ENCODE results near the gene GPRC5B.

Gene GPRC5B

DNA sequence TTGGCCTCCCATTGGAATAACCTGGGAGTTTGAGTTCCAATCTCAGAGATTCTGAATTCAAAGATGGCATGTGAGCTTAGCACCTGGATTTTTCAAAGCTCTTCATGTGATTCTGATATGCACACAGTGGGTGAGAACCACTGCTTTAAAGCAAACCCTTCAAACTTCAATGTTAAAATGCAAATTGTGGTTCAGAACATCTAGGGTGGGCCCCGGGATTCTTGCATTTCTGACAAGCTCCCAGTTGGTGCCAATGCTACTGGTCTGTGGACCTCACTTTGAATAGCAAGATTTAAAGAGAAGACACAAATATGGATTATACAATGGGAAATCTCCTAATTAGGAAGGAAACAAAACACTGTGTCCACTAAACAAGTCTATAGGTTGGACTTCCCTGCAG, 43.8 kb upstream of the GPRC5B start:
- Histone ChIP-seq H3K9ac (ENCODE audit: low read depth, low read length, poor library complexity, severe bottlenecking) (no peak overlapping the region), H3F3A (ENCODE audit: low read depth) (no peaks in the 10 kb centered on the region), H3K4me3 (ENCODE audit: low read length, poor library complexity, severe bottlenecking) (no peak overlapping the region), H3K27me3 (ENCODE audit: insufficient read depth, low read length, poor library complexity, severe bottlenecking) (no peaks in the 10 kb centered on the region), H3K9me2 (replicated peaks; ENCODE audit: low read depth, low read length) (no peaks in the 10 kb centered on the region), H4K20me1 (ENCODE audit: insufficient read depth, low read length, poor library complexity, severe bottlenecking) (no peaks in the 10 kb centered on the region), H2AFZ (ENCODE audit: low read length) (no peak overlapping the region), H3K79me2 (ENCODE audit: insufficient read depth, low read length) (no peaks in the 10 kb centered on the region), H3K4me2 (ENCODE audit: low read depth, low read length, poor library complexity, severe bottlenecking) (no peak overlapping the region), H3K36me3 (ENCODE audit: insufficient read depth, low read length) (no peaks in the 10 kb centered on the region), H3K9me3 (ENCODE audit: insufficient read depth, low read depth, low read length) (no peaks in the 10 kb centered on the region), H3K4me1 (ENCODE audit: insufficient read depth, low read length, poor library complexity, severe bottlenecking) (no peaks in the 10 kb centered on the region)
- TF ChIP-seq, protein P1, sequence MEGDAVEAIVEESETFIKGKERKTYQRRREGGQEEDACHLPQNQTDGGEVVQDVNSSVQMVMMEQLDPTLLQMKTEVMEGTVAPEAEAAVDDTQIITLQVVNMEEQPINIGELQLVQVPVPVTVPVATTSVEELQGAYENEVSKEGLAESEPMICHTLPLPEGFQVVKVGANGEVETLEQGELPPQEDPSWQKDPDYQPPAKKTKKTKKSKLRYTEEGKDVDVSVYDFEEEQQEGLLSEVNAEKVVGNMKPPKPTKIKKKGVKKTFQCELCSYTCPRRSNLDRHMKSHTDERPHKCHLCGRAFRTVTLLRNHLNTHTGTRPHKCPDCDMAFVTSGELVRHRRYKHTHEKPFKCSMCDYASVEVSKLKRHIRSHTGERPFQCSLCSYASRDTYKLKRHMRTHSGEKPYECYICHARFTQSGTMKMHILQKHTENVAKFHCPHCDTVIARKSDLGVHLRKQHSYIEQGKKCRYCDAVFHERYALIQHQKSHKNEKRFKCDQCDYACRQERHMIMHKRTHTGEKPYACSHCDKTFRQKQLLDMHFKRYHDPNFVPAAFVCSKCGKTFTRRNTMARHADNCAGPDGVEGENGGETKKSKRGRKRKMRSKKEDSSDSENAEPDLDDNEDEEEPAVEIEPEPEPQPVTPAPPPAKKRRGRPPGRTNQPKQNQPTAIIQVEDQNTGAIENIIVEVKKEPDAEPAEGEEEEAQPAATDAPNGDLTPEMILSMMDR (conservative IDR thresholded peaks at IDR 0.05; ENCODE audit: low read length): no peak
- no peak for TF ChIP-seq EZH2phosphoT487 (IDR thresholded peaks at IDR 0.05; ENCODE audit: borderline replicate concordance)

DNA sequence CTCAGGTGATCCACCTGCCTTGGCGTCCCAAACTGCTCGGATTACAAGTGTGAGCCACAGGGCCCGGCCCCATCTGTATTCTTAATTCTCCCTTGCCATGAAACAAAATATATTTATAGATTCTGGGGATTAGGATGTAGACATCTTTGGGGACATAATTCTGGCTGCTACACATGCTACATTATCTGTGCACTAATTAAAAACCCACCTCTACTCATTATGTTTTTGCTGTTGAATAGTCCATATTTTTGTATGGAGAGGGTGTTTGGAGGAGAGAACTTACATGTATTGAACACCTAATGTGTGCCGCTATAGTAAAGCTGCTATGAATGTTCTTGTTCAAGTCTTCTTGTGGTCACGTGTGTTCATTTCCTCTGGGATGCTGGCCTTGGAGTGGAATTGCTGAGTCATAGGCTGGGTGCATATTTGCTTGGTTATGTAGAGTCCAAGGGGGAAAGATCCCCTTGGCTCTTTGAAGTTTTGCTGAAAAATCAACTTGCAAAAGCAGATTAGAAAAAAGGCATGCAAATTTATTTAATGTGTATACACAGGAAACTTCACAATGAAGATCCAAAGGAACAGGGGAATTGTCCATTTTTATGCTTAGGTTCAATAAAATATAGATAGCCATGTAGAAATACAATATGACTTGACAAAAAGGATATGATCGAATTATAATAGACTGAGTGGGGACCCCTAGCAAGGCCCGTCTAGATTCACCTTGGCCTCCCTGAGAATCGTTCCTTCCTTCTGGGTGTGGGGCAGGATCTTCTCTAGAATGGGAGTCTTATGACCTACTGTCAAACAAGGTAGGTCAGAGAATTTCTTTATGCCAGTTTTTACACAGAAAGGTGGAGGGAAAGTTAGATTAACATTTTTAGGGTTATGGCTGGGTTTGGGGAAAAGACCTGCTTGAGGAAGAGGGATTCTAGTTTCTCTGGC, 42.1 kb upstream of the GPRC5B start:
- H3K4me3 ChIP-seq (ENCODE audit: low read length, poor library complexity, severe bottlenecking): no peak overlapping the region
- H3K36me3 ChIP-seq (ENCODE audit: insufficient read depth, low read length): no peaks in the 10 kb centered on the region
- H2AFZ ChIP-seq (ENCODE audit: low read length): no peak overlapping the region
- no peak overlapping the region for H3K4me2 ChIP-seq (ENCODE audit: low read depth, low read length, poor library complexity, severe bottlenecking)
- no peaks in the 10 kb centered on the region for H3K27me3 ChIP-seq (ENCODE audit: insufficient read depth, low read length, poor library complexity, severe bottlenecking)
- no peaks in the 10 kb centered on the region for H3K79me2 ChIP-seq (ENCODE audit: insufficient read depth, low read length)
- no peak for TF ChIP-seq EZH2phosphoT487 (IDR thresholded peaks at IDR 0.05; ENCODE audit: borderline replicate concordance)
- TF ChIP-seq, protein P1 (conservative IDR thresholded peaks at IDR 0.05; ENCODE audit: low read length): no peak
- no peaks in the 10 kb centered on the region for H4K20me1 ChIP-seq (ENCODE audit: insufficient read depth, low read length, poor library complexity, severe bottlenecking)
- H3K9me3 ChIP-seq (ENCODE audit: insufficient read depth, low read depth, low read length): no peaks in the 10 kb centered on the region
- H3K4me1 ChIP-seq (ENCODE audit: insufficient read depth, low read length, poor library complexity, severe bottlenecking): no peaks in the 10 kb centered on the region
- H3K9me2 ChIP-seq (replicated peaks; ENCODE audit: low read depth, low read length): no peaks in the 10 kb centered on the region
- H3F3A ChIP-seq (ENCODE audit: low read depth): no peaks in the 10 kb centered on the region
- no peak overlapping the region for H3K9ac ChIP-seq (ENCODE audit: low read depth, low read length, poor library complexity, severe bottlenecking)

DNA sequence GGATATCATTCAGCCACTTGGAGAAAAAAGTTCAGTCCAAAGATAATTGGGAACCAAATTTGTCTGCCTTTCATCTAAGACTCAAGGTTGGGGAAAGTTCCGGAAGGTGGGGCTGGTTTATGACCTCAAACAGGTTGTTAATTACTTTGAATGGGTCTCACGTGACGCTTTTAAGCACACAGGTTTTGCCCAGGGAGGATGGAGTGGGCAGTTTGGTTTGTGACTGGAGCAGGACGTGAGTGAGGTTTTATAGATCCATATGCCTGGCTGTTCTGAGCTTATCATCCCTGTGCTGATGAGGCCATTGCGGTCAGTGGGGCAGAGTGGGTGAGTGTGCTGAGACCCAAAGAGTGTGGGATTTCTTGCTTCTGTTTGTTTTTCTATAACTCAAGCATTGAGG, 38.7 kb upstream of the GPRC5B start:
- H2AFZ ChIP-seq (ENCODE audit: low read length): no peak overlapping the region
- H3K4me3 ChIP-seq (ENCODE audit: low read length, poor library complexity, severe bottlenecking): no peak overlapping the region
- no peaks in the 10 kb centered on the region for H3K36me3 ChIP-seq (ENCODE audit: insufficient read depth, low read length)
- H3K9ac ChIP-seq (ENCODE audit: low read depth, low read length, poor library complexity, severe bottlenecking): no peak overlapping the region
- H3K4me2 ChIP-seq (ENCODE audit: low read depth, low read length, poor library complexity, severe bottlenecking): no peak overlapping the region
- no peaks in the 10 kb centered on the region for H3K9me2 ChIP-seq (replicated peaks; ENCODE audit: low read depth, low read length)
- H3K79me2 ChIP-seq (ENCODE audit: insufficient read depth, low read length): no peaks in the 10 kb centered on the region
- no peaks in the 10 kb centered on the region for H3K4me1 ChIP-seq (ENCODE audit: insufficient read depth, low read length, poor library complexity, severe bottlenecking)
- TF ChIP-seq, protein P1 (conservative IDR thresholded peaks at IDR 0.05; ENCODE audit: low read length): no peak
- H3K9me3 ChIP-seq (ENCODE audit: insufficient read depth, low read depth, low read length): no peaks in the 10 kb centered on the region
- no peaks in the 10 kb centered on the region for H3F3A ChIP-seq (ENCODE audit: low read depth)
- no peaks in the 10 kb centered on the region for H3K27me3 ChIP-seq (ENCODE audit: insufficient read depth, low read length, poor library complexity, severe bottlenecking)
- H4K20me1 ChIP-seq (ENCODE audit: insufficient read depth, low read length, poor library complexity, severe bottlenecking): no peaks in the 10 kb centered on the region
